Sigmoid colon (tissue), 7 donors: ENCODE measurements around the gene MAP2K1. TPM values are rescaled to one million over a fixed set of nuclear protein-coding genes. Genes with fewer than 3 reads are reported as not detected.

Experiments used
- DNase-seq: peaks from one replicate; pipeline ENCODE4 v3.0.0-alpha.2; 2019
- H3K27ac ChIP-seq, 4 donors: fragments of 200-600 bp; sonication (generic); one replicate each; pipeline ENCODE4 v1.5.1; 2016 to 2019; ENCODE audit warnings: mild to moderate bottlenecking in 1 of 4
- H3K27me3 ChIP-seq, 3 donors: fragments of 200-600 bp; sonication (generic); one replicate each; pipeline ENCODE4 v1.5.1; 2019; ENCODE audit warnings: mild to moderate bottlenecking in 1 of 3
- H3K36me3 ChIP-seq, 4 donors: fragments of 200-600 bp; sonication (generic); one replicate each; pipeline ENCODE4 v1.5.1; 2016 to 2019
- H3K4me1 ChIP-seq, 4 donors: fragments of 200-600 bp; sonication (generic); one replicate each; pipeline ENCODE4 v1.5.1; 2017 to 2019
- H3K4me3 ChIP-seq, 4 donors: fragments of 200-600 bp; sonication (generic); one replicate each; pipeline ENCODE4 v1.5.1; 2017 to 2019; ENCODE audit warnings: mild to moderate bottlenecking in 2 of 4, moderate library complexity in 1 of 4
- H3K9me3 ChIP-seq, 4 donors: fragments of 200-600 bp in 3 of 4; sonication (generic) in 3 of 4; one replicate each; pipeline versions ENCODE4 v1.5.1 to v1.6.1; 2013 to 2019
- EP300 ChIP-seq, 4 donors: sonication (generic); formaldehyde crosslinking; IDR thresholded peaks; one replicate each; pipeline ENCODE4 v1.6.1; 2017; ENCODE audit warnings: antibody characterized with exemption in 4 of 4
- POLR2A ChIP-seq, 2 donors: fragments of 450-650 bp; IDR thresholded peaks; one replicate each; pipeline ENCODE4 v1.6.1; 2016; ENCODE audit warnings: antibody characterized with exemption in 2 of 2, mild to moderate bottlenecking in 2 of 2, moderate library complexity in 2 of 2
- POLR2AphosphoS5 ChIP-seq, 4 donors: sonication (generic); formaldehyde crosslinking; IDR thresholded peaks; one replicate each; pipeline ENCODE4 v1.6.1; 2017; ENCODE audit warnings: antibody characterized with exemption in 4 of 4
- WGBS, 2 donors: extraction: QIAGEN DNeasy Blood & Tissue Kit; methylation state at CpG; one replicate each; pipeline ENCODE4 v1.1.7; 2013; 5-methylcytosine and 5-hydroxymethylcytosine counted together
- intact Hi-C: fragments of 100-400 bp; cut with DNase I; formaldehyde crosslinking; loops from one replicate; pipeline ENCODE4 v1.15.1; 2023
- polyA plus RNA-seq, 3 donors: library from polyadenylated mRNA; stranded (reverse); fragments of 200-250 nt; gene quantifications; one replicate each; pipeline ENCODE4 v1.2.3, GENCODE V29; 2013
- total RNA-seq, 4 donors: library from RNA; depleted of rRNA; stranded (reverse); fragments of >200 nt; gene quantifications; one replicate each; pipeline ENCODE4 v1.1.0, GENCODE V29; 2016
- TF ChIP-seq, protein P1 (sequence below), 4 experiments: fragments of 450-650 bp in 3 of 4; fragments of 200-600 bp in 1 of 4; IDR thresholded peaks; one replicate each; pipeline ENCODE4 v1.5.1; 2016 to 2019; ENCODE audit warnings: antibody characterized with exemption in 4 of 4, mild to moderate bottlenecking in 3 of 4, moderate library complexity in 2 of 4
- donor health status: healthy with polysubstance abuse.
- donor health status: Bipolar disorder and iron deficiency.
- donor health status: healthy.

Gene MAP2K1
- total and polyA plus RNA-seq, 7 donors = 19.8 to 38.8 (median 28.8) TPM

DNA sequence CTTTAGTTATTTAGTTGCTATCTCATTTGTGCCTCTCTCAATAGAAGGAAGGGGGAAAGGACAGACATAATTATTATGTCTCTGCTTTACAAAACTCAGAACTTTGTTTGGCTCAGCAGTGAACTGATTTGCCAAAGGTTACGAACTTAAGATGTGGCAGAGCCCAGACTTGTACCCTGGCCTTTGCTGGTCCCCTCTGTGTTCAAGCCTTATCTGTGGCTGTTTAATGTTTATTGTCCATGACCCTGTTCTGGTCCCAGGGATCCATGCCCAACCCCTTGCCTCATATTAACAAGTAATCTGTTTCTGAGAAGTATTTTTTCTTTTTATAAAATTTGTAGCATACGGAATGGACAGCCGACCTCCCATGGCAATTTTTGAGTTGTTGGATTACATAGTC lies 100.2 kb downstream of the MAP2K1 start:
- Histone ChIP-seq H3K27me3 (no peaks in the 10 kb centered on the region), H3K36me3 (peaks cover 9 to 81% (median 26%) of the 10 kb centered on the region in 4 donors)

DNA sequence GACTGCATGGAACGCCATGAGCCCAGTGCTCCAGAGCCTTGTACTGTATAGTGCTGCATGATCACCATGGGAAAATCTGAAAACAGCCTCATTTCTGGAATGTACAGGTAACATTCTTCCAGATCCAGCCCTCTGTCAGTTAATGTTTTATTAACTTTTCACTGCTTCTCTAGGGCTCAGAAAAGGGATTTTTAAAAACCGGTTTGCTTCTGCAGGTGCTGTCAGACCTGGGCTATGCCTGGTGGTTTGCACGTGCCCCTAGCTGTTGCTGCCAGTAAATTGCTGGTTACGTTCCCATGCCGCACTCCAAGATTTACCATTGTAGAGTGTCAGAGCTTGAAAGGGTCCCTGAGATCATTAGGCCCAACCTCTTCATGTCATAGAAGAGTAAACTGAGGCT lies 101.8 kb downstream of the MAP2K1 start:
- WGBS, 2 donors = 94 to 96% methylated on average over 5 of the region's 5 CpGs
- TF ChIP-seq, protein P1, sequence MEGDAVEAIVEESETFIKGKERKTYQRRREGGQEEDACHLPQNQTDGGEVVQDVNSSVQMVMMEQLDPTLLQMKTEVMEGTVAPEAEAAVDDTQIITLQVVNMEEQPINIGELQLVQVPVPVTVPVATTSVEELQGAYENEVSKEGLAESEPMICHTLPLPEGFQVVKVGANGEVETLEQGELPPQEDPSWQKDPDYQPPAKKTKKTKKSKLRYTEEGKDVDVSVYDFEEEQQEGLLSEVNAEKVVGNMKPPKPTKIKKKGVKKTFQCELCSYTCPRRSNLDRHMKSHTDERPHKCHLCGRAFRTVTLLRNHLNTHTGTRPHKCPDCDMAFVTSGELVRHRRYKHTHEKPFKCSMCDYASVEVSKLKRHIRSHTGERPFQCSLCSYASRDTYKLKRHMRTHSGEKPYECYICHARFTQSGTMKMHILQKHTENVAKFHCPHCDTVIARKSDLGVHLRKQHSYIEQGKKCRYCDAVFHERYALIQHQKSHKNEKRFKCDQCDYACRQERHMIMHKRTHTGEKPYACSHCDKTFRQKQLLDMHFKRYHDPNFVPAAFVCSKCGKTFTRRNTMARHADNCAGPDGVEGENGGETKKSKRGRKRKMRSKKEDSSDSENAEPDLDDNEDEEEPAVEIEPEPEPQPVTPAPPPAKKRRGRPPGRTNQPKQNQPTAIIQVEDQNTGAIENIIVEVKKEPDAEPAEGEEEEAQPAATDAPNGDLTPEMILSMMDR (IDR thresholded peaks at IDR 0.05) = no peak
- no peak for TF ChIP-seq POLR2A (IDR thresholded peaks at IDR 0.05)
- TF ChIP-seq POLR2AphosphoS5 (IDR thresholded peaks at IDR 0.05) = no peak
- no peak for TF ChIP-seq EP300 (IDR thresholded peaks at IDR 0.05)
- DNase-seq = no peak
- Histone ChIP-seq H3K27me3 (no peaks in the 10 kb centered on the region), H3K4me3 (no peak overlapping the region), H3K36me3 (peaks cover 3 to 83% (median 23%) of the 10 kb centered on the region in 4 donors), H3K4me1 (no peaks in the 10 kb centered on the region), H3K9me3 (no peaks in the 10 kb centered on the region), H3K27ac (no peak overlapping the region)
- intact Hi-C loops = no loop called here

More for the DNA sequence above, 100.2 kb downstream of the MAP2K1 start:
- Histone ChIP-seq H3K4me1 (no peaks in the 10 kb centered on the region), H3K4me3 (no peak overlapping the region), H3K9me3 (no peaks in the 10 kb centered on the region), H3K27ac (no peak overlapping the region)
- TF ChIP-seq EP300 (IDR thresholded peaks at IDR 0.05) (no peak), POLR2A (IDR thresholded peaks at IDR 0.05) (no peak), POLR2AphosphoS5 (IDR thresholded peaks at IDR 0.05) (no peak)
- TF ChIP-seq, protein P1 (IDR thresholded peaks at IDR 0.05) = no peak
- 96% methylated on average over 3 of the region's 3 CpGs for WGBS, 2 donors
- no peak for DNase-seq
- intact Hi-C loops = no loop called here

DNA sequence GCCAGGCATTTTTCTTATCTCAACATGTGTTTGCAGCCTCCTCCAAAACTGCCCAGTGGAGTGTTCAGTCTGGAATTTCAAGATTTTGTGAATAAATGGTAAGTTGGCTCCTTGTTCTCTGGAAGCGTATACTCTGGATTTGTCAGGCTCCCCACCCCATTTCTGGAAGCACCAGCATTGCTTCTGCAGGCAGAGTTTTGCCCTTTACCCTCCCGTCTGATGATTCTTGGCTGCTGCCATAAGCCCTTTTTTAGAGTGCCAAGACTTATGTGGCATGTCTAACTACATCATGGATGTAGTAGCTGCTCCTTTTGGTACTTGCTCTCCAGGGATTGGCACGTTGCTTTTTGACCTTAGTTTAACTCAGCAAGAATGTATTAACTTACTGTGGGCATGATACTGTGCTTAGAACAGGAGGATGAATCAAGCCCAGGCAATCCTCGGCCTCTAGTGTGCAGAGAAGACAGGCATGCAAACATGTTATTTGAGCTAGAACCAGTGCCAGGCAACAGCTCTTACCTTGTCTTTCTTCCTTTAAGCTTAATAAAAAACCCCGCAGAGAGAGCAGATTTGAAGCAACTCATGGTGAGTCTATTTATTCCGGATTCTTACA lies 102.6 kb downstream of the MAP2K1 start:
- Histone ChIP-seq H3K9me3 (no peaks in the 10 kb centered on the region), H3K27ac (no peak overlapping the region), H3K4me3 (no peak overlapping the region), H3K36me3 (peaks cover 3 to 91% (median 26%) of the 10 kb centered on the region in 4 donors), H3K4me1 (no peaks in the 10 kb centered on the region), H3K27me3 (no peaks in the 10 kb centered on the region)
- no peak for DNase-seq
- WGBS, 2 donors = 88 to 90% methylated on average over 6 of the region's 6 CpGs
- intact Hi-C loops = no loop called here
- TF ChIP-seq, protein P1 (IDR thresholded peaks at IDR 0.05) = no peak
- TF ChIP-seq POLR2A (IDR thresholded peaks at IDR 0.05) (no peak), POLR2AphosphoS5 (IDR thresholded peaks at IDR 0.05) (no peak), EP300 (IDR thresholded peaks at IDR 0.05) (no peak)

DNA sequence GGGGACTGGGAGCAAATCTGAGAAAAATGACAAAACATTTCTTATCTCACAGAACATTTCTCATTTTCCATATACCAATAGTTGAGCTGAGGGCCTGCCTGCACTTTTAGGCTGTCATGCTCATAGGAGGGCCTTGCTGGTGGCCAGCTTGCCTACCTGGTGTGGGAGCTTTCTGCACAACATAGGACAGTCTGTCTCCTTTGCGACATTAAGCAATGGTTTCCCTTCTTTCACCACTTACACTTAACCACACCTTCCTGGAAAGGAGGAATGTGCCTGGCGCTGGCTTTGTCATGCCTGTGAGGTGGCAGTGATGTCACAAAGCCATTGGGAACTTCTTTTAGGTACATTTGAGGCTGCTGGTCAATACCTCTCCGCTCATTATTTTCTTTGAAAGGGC lies 105.1 kb downstream of the MAP2K1 start:
- H3K36me3 ChIP-seq = peaks cover 3 to 81% (median 21%) of the 10 kb centered on the region in 4 donors
- H3K4me1 ChIP-seq = peaks cover 0 to 9% (median 9%) of the 10 kb centered on the region in 4 donors
- no peak overlapping the region for H3K4me3 ChIP-seq
- H3K27ac ChIP-seq = no peak overlapping the region
- intact Hi-C loops = no loop called here
- DNase-seq = no peak
- WGBS, 2 donors = 95 to 98% methylated on average over 3 of the region's 3 CpGs
- H3K9me3 ChIP-seq = no peaks in the 10 kb centered on the region
- no peaks in the 10 kb centered on the region for H3K27me3 ChIP-seq
- TF ChIP-seq, protein P1 (IDR thresholded peaks at IDR 0.05) = no peak
- no peak for TF ChIP-seq POLR2AphosphoS5 (IDR thresholded peaks at IDR 0.05)

DNA sequence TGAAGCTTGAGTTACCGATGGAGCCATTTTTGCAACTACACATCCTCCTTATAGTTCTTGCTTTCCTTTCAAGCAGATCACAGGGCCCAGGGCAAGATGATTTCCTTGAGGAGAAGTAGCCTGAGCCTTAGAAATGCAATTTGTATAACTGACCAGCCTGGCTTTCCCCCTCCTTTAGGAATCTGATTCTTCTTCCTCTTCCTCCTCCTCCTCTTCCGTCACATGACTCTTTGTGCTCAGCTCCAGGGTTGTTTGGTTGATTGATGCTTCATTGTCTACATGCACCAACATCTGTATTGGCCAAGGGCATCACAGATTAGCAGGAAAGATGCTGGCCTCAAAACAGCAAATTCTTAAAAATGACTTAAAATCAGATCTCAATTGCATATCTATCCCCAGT lies 107.5 kb downstream of the MAP2K1 start:
- H3K36me3 ChIP-seq = peaks cover 10 to 69% (median 27%) of the 10 kb centered on the region in 4 donors
- no peaks in the 10 kb centered on the region for H3K9me3 ChIP-seq
- WGBS, 2 donors = 87 to 93% methylated on average over 2 of the region's 2 CpGs
- no peak overlapping the region for H3K4me3 ChIP-seq
- TF ChIP-seq, protein P1 (IDR thresholded peaks at IDR 0.05) = no peak
- no peak for TF ChIP-seq POLR2A (IDR thresholded peaks at IDR 0.05)
- no peak for TF ChIP-seq POLR2AphosphoS5 (IDR thresholded peaks at IDR 0.05)
- DNase-seq = no peak
- no peaks in the 10 kb centered on the region for H3K27me3 ChIP-seq
- H3K27ac ChIP-seq = no peak overlapping the region
- intact Hi-C loops = no loop called here
- peaks cover 0 to 23% (median 19%) of the 10 kb centered on the region in 4 donors for H3K4me1 ChIP-seq
